PC-9 (cell line): ENCODE measurements around the gene TBC1D9B. TPM values are rescaled to one million over a fixed set of nuclear protein-coding genes. Genes with fewer than 3 reads are reported as not detected.

Experiments used
- BruUV-seq: library from RNA; stranded (reverse); fragments of 400-500 nt; replicated peaks from 2 replicates; lab custom pipeline; 2021; lab: Mats Ljungman, UMichigan
- CTCF ChIA-PET: fragments of 300-600 bp; sonication (Branson Sonifier 250); formaldehyde crosslinking; loops from one replicate; lab custom pipeline; 2022; ENCODE audit warnings: antibody characterized with exemption; lab: Charles Lee
- POLR2A ChIA-PET: fragments of 300-600 bp; sonication (Branson Sonifier 250); formaldehyde crosslinking; loops from one replicate; lab custom pipeline; 2022; ENCODE audit warnings: antibody characterized with exemption; ENCODE audit not compliant: unreplicated experiment; lab: Charles Lee
- DNase-seq, 2 experiments: peaks; one replicate each; pipeline versions ENCODE4 v3.0.0 to v3.0.0-alpha.2; 2015 to 2022; ENCODE audit warnings: mixed read lengths in 1 of 2
- H2AFZ ChIP-seq: fragments of 200-600 bp; sonication (generic); 2 replicates; pipeline ENCODE4 v1.8.1; 2017; ENCODE audit warnings: antibody characterized with exemption
- H3F3A ChIP-seq: fragments of 200-600 bp; sonication (generic); 2 replicates; pipeline ENCODE4 v1.8.1; 2017; ENCODE audit warnings: antibody characterized with exemption, mild to moderate bottlenecking, low read depth; ENCODE audit not compliant: insufficient read depth
- H3K27ac ChIP-seq: fragments of 200-600 bp; sonication (generic); 2 replicates; pipeline ENCODE4 v1.6.1; 2016; ENCODE audit warnings: mixed run types
- H3K27me3 ChIP-seq: fragments of 200-600 bp; sonication (generic); 2 replicates; pipeline ENCODE4 v1.6.1; 2016; ENCODE audit warnings: low read depth, mixed run types; ENCODE audit not compliant: insufficient read depth
- H3K36me3 ChIP-seq: fragments of 200-600 bp; sonication (generic); 2 replicates; pipeline ENCODE4 v1.6.1; 2016; ENCODE audit warnings: low read depth, mixed run types
- H3K4me1 ChIP-seq: fragments of 200-600 bp; sonication (generic); replicated peaks from 2 replicates; pipeline ENCODE4 v1.6.1; 2016; ENCODE audit warnings: mixed run types; ENCODE audit not compliant: insufficient read depth
- H3K4me2 ChIP-seq: fragments of 200-600 bp; sonication (generic); 2 replicates; pipeline ENCODE4 v1.6.1; 2017; ENCODE audit warnings: mixed run types
- H3K4me3 ChIP-seq: fragments of 200-600 bp; sonication (generic); 2 replicates; pipeline ENCODE4 v1.6.1; 2016; ENCODE audit warnings: mixed run types
- H3K79me2 ChIP-seq: fragments of 200-600 bp; sonication (generic); 2 replicates; pipeline ENCODE4 v1.6.1; 2017; ENCODE audit warnings: low read depth, mixed run types
- H3K9me2 ChIP-seq: fragments of 200-600 bp; sonication (generic); 2 replicates; pipeline ENCODE4 v1.8.1; 2017; ENCODE audit warnings: mild to moderate bottlenecking; ENCODE audit not compliant: insufficient read depth
- H3K9me3 ChIP-seq: fragments of 200-600 bp; sonication (generic); 2 replicates; pipeline ENCODE4 v1.8.1; 2016; ENCODE audit warnings: low read depth; ENCODE audit not compliant: insufficient read depth
- H4K20me1 ChIP-seq: fragments of 200-600 bp; sonication (generic); 2 replicates; pipeline ENCODE4 v1.8.1; 2017; ENCODE audit not compliant: insufficient read depth
- CTCF ChIP-seq: fragments of 200-600 bp; sonication (generic); conservative IDR thresholded peaks from 2 replicates; pipeline ENCODE4 v1.6.1; 2017; ENCODE audit warnings: mixed run types, antibody characterized with exemption, mild to moderate bottlenecking, moderate library complexity
- EZH2 ChIP-seq: fragments of 200-600 bp; sonication (generic); IDR thresholded peaks from 2 replicates; pipeline ENCODE4 v1.8.0; 2017; ENCODE audit warnings: antibody characterized with exemption, low read depth
- intact Hi-C: fragments of 100-400 bp; cut with micrococcal nuclease; formaldehyde crosslinking; loops from one replicate; pipeline ENCODE4 v1.10.0; 2022; ENCODE audit not compliant: unreplicated experiment
- total RNA-seq: library from RNA; stranded (reverse); gene quantifications from 2 replicates; pipeline ENCODE4 v1.2.3, GENCODE V29; 2021

TBC1D9B gene
- total RNA-seq, 1 experiment from 2014 or later, result 118 TPM

- H3K9me3 ChIP-seq, result no peaks in the 10 kb centered on the region
- H3K4me2 ChIP-seq, result no peak overlapping the region
- H2AFZ ChIP-seq, result no peak overlapping the region
- ChIA-PET POLR2A (no interaction called here), CTCF (no interaction called here)
- no peak overlapping the region for H3K27ac ChIP-seq
- no peaks in the 10 kb centered on the region for H3K79me2 ChIP-seq
- TF ChIP-seq CTCF, result no peak
- TF ChIP-seq EZH2, result no peak
- H3F3A ChIP-seq, result peaks cover 7% of the 10 kb centered on the region
- H3K4me3 ChIP-seq, result no peak overlapping the region
- no peaks in the 10 kb centered on the region for H3K36me3 ChIP-seq
- no peak for DNase-seq
- H3K27me3 ChIP-seq, result no peaks in the 10 kb centered on the region
- no peaks in the 10 kb centered on the region for H3K9me2 ChIP-seq
- H3K4me1 ChIP-seq, result no peaks in the 10 kb centered on the region
- intact Hi-C loops, result no loop called here
- no peaks in the 10 kb centered on the region for H4K20me1 ChIP-seq
- no TSS peak for BruUV-seq
Observed at GRCh38 chr5:179865491-179866240, 42.0 kb downstream of the TBC1D9B start.

GRCh38 chr5:179864686-179865085 lies 43.0 kb downstream of the TBC1D9B start:
- TF ChIP-seq EZH2 (no peak), CTCF (no peak)
- CTCF ChIA-PET, result no interaction called here
- intact Hi-C loops, result no loop called here
- Histone ChIP-seq H3K27ac (no peak overlapping the region), H3K4me3 (no peak overlapping the region), H3K27me3 (no peaks in the 10 kb centered on the region), H2AFZ (no peak overlapping the region), H3K9me3 (no peaks in the 10 kb centered on the region), H3F3A (peaks cover 17% of the 10 kb centered on the region), H3K9me2 (no peaks in the 10 kb centered on the region), H3K36me3 (no peaks in the 10 kb centered on the region), H4K20me1 (no peaks in the 10 kb centered on the region), H3K79me2 (no peaks in the 10 kb centered on the region), H3K4me2 (no peak overlapping the region), H3K4me1 (0 out of 2 replicates have a peak, but pooled peaks cover 1% of the 10 kb centered on the region)
- POLR2A ChIA-PET, result no interaction called here
- no peak for DNase-seq
- BruUV-seq, result no TSS peak

GRCh38 chr5:179863449-179864085 lies 44.1 kb downstream of the TBC1D9B start:
- intact Hi-C loops, result no loop called here

More at GRCh38 chr5:179863449-179864085, 44.1 kb downstream of the TBC1D9B start:
- BruUV-seq, result no TSS peak
- Histone ChIP-seq H3K27me3 (no peaks in the 10 kb centered on the region), H2AFZ (no peak overlapping the region), H3K36me3 (no peaks in the 10 kb centered on the region), H3K4me2 (no peak overlapping the region), H3K79me2 (no peaks in the 10 kb centered on the region), H3K9me2 (no peaks in the 10 kb centered on the region), H3K4me3 (no peak overlapping the region), H3K4me1 (0 out of 2 replicates have a peak, but pooled peaks cover 6% of the 10 kb centered on the region), H3K27ac (no peak overlapping the region), H3F3A (peaks cover 20% of the 10 kb centered on the region), H4K20me1 (no peaks in the 10 kb centered on the region), H3K9me3 (no peaks in the 10 kb centered on the region)
- ChIA-PET POLR2A (no interaction called here), CTCF (no interaction called here)
- TF ChIP-seq EZH2 (no peak), CTCF (no peak)
- no peak for DNase-seq
